GM19467 (cell line): ENCODE results near the gene QKI.
"Not testable (repeated sequence)": the region's sequence is repeated elsewhere in the genome, so short reads cannot be mapped to it uniquely, and the experiment has no call there.

ENCODE experiments used
- ATAC-seq: cut with Tn5 transposase; IDR thresholded peaks from one replicate; pipeline ENCODE4 v1.9.1; 2021; ENCODE audit warnings: mild to moderate bottlenecking, moderate library complexity; ENCODE audit not compliant: unreplicated experiment

The QKI gene

DNA sequence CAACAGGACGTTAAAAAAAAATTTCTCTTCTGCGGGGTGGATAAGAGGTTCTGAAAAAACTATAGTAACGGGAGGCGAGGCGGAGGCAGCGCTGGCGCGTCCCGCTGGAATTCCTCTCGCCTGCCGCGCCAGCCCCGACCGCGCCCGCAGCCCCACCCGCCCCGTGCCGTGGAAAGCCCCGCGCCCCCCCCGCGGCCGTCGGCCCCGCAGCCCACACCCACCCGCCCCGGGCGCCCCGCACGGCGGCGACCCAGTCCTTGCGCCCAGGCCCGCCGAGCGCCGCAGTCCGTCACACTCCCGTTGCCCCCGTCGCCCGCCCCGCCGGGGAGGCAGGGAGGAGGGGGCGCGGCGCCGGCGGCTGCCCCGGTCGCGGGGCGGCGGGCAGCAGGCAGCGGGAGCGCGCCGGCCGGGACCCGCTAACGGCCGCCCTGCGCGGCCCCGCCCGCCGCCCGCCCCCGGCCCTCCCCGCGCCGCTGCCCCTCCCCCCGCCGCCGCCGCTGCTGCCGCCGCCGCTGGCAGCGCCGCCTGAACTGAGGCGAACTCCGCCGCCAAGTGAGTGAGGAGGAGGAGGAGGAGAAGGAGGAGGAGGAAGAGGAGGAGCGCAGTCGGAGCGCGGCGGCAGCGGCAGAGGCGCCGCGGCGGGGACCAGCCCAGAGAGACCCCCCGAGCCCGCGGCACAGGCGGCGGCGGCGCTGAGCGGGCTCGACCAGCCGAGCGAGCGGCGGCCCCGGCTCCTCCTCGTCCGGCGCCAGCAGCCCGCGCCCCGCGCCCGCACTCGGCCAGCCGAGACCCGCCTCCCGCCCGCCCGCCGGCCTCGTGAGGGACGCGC lies at the start of gene QKI:
Gene QKI (plus strand): TSS at position 602 of the 829 bp plus-strand sequence. CDS start 476 bp downstream, outside the sequence.
- ATAC-seq: peak; percentile 33

DNA sequence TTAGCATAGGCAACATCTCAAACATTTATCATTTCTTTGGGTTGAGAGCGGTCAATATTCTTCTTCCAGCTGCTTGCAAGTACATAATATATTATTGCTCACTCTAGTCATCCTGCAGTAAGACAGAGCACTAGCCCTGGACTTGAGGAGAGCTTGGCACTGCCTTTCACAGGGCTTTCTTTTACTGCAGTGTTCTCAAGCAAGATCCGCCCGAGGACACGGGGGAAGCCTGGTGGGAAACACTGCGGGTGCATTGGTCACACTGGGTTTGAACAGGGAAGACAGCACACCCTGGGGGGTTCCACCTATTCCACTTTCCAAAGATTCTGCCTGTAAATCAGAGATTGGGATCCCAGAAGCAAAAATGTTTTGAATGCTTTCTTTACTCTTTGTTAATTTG lies 48.2 kb upstream of the QKI start:
- ATAC-seq: no peak

DNA sequence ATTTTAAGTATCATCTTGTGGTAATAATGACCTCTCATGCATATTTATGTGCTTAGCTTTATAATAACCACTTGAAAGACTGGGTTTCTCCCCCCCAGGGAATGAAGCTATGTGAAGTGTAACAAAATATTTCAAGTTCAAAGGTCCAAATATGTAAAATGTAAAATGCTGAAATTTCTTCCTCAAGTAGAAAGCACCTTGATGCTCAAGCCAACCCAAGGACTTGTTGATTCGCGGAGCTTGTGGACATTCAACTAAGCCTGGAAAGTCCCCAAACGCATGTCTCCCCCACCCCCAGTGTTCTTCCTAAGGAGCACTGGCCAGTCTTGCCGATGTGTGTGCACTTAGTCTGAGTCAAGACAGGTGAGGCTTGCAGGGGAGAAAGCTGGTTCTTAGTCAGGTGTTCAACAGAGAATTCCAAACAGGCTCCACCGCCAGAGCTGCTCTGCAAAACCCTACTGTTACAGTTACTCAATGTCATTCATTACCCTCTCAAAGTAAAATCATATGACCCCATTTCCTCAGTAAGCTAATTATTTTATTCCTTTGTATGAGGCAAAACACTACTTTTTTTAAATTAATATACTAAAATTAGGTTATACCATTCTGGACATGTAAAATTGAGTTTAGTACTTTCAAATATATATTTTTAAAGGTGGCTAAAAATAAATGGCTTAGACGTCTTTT lies 46.9 kb upstream of the QKI start:
- no peak for ATAC-seq

DNA sequence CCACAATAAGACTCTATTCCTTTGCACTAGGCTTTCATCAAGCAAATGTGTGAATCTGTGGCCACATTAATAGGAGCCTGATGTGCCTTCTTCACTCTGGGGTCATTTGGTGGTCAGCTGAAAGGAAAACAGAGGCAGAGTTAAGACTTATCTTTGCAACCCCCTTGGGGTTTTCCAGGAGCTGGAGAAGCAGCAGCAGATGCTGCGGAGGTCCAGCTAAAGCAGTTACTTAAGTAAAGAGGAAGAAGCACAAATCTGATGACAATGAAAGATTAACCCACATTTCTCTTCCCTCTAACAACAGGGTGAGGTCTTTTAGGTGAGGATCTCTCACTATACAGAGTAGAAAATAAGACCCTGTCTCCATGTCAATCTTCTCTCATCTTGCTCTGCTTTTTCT lies 45.4 kb upstream of the QKI start:
- ATAC-seq: no peak

DNA sequence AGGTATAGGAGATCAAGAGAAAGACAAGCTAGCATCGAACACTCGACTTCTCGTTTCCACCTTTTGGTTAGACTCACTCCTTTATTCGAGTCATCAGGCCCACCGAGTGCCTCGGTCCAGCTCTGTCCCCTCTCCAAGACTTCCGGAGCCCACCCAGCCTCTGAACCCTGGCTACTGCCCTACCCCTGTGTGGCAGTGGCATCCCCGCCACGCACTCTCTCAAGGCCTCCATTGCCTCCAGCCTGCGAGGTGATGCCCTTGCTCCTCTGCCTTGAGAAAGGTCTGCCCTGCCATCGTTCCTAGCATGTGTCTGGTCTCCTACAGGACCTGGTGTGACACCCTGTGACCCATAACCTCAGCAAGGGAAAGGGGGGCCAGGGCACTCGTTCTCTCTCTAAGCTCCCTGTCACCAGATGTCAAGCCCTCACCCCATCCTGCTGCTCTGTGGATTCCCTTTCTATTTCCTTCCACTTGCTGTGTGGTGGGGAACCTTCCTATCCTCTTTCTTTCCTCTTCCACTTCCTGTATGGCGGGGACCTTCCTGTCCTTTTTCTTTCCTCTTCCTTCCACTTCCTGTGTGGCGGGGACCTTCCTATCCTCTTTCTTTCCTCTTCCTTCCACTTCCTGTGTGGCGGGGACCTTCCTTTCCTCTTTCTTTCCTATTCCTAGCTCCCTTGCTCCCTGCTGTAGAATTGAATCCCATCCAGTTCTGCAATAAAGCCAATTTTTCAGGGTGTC lies 44.7 kb upstream of the QKI start:
- ATAC-seq: no peak

DNA sequence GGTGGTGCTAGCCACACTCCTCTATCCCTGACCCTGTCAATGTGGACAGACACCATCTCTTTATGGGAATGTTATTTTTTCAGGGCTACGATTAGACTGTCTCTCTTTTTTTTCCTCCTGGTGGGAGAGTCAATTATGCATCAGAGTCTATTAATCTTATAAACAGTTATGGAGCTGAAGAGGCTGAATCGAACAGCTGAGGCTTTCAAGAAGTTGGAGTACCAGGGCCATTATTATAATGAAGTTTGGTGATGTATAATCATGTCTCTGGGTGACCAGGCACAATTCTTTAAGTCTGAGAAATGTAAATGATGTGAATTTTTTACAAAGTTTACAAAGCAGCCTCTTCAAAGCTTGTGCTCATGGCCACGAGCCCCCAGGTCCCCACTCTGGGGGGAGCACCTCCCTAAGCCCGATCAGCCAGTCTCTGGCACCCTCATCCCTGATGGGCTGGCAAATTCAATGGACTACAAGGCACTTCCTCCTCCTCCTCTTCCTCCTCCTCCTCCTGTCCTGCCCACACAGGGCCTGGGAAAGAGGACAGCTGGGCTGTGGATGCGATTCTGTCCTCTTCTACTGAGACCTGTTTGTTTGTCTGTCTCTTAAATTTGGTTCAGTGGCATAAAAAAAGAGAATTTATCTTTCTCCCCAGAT lies 43.9 kb upstream of the QKI start:
- ATAC-seq: no peak

DNA sequence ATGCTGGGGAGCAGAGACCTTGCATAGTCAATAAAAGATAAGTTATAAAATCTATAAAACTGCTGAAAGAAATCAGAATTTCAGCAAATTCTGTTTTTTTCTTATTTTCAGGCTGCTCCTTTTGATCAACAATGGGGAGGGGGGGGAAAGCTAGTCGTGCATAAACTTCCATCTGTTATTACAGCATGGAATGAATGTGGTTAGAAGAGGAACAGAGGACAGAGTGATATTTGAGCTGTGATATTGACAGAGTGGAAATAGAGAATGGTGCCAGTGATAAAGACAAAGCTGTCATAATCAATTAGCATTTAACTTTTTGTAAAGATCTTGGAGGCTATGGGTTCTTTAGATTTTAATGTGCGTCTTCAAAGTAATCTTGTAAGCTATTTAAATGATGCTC lies 43.4 kb upstream of the QKI start:
- ATAC-seq: no peak

DNA sequence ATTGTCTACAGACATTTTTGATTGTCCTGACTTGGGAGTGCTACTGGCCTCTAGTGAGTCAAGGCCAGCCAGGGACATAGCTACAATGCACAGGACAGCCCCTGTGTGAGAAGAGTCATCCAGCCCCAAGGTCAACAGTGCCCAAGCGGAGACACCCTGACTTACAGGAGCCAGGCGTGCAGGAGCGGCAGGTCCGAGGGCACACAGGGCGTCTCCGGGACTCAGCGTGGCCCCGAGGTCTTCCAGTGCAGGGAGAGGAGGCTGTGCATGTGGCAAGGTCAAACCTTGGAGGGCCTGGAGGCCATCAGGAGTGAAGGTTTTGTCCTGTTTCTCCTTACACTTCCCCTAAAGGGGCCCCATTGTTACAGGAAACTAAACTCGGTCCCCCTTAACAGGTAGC lies 41.3 kb upstream of the QKI start:
- no peak for ATAC-seq

DNA sequence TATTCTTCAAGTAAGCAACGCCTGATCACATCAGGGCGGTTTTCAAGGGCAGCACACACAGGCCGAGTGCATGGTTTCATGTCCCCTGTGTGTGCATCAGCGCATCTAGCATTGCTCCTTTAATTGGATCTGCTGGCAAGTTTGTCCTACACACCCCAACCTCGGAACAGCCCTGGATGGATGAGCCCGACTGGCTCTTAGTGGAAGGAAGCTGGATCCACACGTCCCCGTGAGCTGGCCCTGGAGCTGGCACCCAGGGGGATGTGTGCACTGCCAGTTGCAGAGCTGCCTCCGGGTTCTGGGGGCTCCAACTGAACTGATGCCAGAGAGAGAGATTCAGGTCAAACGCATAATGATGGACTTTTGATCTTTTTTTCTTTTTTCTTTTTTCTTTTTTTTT lies 39.2 kb upstream of the QKI start:
- ATAC-seq: no peak

DNA sequence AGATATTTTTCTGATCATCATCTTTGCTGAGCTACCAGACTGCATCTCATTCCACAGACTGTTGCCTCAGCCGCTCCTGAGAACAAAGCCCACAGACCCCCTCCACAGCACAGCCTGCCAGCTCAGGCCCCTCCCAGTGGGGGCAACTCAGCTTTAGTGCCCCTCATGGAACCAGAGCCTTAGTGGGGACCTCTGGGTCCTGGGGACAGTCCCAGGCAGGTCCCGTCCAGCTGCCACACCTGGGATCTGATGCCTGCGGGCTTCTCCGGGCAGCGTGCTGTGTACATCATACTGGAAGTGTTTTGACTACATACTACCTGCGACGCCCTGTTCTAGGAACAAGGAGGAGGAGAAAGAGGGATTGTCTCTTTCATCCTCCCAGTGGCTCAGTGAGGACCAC lies 38.3 kb upstream of the QKI start:
- ATAC-seq: no peak

DNA sequence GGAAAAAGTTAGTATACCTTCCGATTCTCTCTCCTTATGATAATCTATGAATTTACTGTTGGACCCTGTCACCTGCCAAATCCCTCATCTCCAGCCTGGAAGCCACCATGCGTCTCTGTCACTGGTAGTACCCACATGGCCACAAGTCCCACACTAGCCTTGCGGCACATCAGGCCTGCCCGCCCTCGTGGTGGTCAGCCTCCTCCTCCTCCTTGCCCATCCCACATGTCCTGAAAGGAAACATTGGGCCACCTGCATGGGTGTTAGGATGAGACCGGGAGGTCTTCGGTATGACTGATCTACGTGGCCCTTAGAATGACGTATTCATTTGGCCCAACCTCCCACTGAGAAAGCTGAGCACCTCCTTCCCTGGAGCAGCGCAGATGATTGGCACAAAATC lies 37.0 kb upstream of the QKI start:
- no peak for ATAC-seq

DNA sequence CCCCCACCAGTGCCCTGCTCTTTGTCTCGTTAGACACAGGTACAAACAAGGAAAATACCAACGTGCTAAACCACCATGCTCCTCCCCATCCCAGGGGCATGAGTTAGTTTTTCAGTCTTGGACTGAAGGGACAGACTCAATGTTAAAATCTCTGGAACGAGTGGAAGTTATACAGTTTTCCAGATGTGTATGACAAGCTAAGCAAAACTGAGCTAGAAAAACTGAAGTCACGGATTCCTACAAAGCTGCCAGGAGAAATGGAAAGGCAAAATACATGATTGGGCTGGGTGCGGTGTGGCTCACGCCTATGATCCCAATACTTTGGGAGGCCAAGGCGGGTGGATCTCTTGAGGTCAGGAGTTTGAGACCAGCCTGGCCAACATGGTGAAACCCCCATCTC lies 34.3 kb upstream of the QKI start:
- ATAC-seq: no peak

DNA sequence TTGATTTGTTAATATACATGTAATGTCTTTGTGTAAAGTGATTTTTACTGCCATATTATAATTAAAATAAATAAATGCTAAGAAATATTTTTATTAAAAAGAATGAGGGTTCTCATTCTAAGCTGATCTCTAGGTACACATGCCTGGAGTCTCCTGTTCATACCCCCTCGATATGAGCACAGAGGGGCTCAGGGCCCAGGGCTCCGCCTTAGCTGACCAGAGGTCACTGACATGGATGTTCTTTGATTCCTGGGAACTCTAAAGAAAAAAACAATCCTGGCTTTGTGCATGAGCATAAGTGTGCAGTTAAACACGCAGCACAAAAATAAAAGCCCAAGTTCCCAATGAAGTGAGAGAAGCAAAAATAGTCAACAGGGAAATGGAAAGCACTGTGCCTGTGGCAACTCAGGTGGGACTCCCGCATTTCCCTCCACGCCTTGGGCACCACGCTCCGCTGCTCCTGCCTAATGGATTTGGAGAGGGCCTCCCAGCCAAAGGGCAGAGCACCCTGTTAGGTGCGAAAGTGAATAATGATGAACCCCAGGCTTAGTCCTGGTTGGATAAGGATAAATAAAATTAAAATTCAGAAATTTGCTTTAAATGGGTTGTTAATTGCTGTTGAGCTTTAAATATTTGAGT lies 33.3 kb upstream of the QKI start:
- no peak for ATAC-seq

DNA sequence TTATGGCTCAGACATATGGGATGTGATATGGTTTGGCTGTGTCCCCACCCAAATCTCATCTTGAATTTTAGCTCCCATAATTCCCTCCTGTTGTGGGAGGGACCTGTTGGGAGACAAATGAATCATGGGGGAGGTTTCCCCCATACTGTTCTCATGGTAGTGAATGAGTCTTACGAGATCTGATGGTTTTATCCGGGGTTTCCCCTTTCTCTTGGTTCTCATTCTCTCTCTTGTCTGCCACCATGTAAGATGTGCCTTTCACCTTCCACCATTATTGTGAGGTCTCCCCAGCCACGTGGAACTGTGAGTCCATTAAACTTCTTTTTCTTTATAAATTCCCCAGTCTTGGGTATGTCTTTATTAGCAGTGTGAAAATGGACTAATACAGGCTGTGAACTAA lies 31.1 kb upstream of the QKI start:
- not testable (repeated sequence) for ATAC-seq

DNA sequence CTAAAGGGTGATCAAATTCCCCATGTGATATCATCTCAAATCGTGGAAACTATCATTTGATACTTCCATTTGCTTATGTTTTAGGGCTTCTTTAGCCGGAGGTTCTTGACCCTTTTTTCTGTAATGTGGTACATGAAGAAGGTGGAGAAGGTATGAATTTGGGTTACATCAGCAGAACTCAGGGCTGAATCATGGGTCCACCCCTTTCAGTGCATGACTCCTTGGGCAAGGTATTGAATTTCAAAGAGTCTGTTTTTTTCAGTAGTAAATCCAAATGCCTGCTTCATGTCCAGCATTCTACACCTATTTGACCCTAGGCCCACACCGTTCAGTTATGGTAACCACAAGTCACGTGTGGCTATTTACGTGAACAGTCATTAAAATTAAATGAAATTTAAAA lies 30.6 kb upstream of the QKI start:
- ATAC-seq: no peak

DNA sequence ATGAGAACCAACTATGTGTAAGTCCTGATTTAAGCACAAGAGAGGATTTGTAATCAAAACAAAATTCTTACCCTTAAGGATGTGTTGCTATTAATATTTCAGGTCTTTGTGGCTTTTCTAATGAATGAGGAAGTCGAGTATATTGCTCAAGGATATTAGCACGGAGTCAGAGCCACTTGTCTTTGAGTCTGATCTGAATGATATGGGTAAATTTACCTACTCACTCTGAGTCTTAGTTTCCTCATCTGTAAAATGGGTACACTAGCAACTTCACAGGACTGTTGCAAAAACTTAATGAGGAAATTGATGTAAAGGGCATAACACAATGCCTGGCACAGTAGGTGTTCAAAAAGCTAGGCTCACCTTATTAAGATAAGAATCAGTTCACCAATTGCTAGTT lies 30.0 kb upstream of the QKI start:
- no peak for ATAC-seq

DNA sequence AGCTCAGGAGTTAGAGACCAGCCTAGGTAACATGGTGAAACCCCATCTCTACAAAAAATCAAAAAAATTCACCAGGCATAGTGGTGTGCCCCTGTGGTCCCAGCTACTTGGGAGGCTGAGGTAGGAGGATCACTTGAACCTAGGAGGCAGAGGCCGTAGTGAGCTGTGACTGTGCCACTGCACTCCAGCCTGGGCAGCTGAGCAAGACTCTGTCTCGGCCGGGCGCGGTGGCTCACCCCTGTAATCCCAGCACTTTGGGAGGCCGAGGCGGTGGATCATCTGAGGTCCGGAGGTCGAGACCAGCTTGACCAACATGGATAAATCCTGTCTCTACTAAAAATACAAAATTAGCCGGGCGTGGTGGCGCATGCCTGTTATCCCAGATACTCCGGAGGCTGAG lies 29.0 kb upstream of the QKI start:
- not testable (repeated sequence) for ATAC-seq

DNA sequence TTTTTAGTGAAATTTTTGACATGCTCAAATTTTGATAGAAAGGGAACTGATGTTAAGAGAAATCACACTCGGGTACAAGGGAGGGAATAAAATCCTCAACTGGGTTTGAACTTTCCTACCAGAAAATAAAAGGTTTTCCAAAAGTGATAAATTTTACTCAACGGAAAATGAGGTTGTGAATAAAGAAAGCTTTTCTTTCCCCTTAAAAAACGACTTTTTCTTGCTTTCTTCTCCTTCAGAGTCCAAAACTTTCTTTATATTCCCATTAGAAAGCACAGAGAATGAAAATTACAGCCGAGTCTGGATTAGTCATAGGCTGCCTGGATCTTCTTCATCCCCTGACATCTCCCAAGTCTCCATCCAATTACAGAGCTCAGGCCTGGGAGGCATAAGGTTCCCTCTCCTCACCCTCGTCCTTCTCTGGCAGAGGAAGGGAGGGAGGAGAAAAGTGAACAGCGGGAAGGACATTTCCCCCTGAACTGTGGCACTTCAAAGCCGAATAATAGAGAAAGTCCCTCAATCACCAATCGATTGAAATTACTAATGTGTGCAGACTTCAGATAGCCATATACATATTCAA lies 28.1 kb upstream of the QKI start:
- ATAC-seq: no peak

DNA sequence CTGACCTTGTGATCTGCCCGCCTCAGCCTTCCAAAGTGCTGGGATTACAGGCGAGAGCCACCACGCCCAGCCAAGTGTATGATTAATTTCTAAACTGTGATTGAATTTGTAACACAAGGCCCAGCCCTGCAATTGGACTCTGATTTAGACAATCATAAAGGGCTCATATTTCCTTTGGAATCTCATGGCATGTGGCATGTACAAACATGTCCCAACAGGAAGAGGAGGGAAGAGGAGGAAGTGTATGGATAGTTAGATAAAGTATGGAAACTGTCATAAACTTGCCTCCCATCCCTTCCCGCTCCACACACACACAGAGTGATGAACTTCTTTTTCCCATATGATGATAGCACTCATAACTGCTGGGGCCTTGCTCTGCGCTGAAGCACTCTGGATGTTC lies 27.2 kb upstream of the QKI start:
- no peak for ATAC-seq

DNA sequence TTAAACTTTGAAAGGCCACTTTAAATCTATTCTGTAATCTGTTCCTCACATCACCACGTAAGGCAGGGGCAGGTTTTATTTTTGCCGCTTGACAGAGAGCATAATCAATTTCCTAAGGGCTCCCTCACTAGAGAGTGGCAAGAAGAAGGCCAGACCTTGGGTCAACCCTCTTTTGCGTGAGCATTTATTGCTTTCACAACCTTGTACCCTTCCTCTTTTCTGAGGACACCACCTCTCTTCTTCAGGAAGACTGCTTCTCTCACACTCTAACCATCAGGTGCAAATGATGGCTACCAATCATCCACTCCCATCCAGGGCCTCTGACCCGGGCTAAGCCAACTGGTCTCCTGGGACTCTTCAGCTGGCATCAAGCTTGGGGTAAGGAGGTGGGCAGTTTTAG lies 25.2 kb upstream of the QKI start:
- no peak for ATAC-seq

DNA sequence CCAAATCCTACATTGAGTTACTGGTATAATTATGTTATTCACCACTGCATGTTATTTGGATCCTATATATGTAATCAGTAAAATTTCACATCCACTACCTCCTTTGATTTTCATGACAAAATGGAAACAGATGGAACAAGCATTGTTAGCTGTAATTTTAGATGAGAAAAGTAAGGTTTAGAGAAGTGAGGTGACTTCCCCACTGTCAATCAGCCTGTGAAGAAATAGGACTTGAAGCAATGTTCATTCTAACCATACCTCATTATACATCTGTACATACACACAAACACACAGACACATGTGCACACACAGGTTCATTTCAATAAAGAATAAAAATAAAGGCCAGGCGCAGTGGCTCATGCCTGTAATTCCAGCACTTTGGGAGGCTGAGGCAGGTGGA lies 23.7 kb upstream of the QKI start:
- ATAC-seq: no peak
